Sigmoid colon (tissue), 7 donors: ENCODE results near the gene NEAT1. TPM values are rescaled to one million over a fixed set of nuclear protein-coding genes. Genes with fewer than 3 reads are reported as not detected.

Source experiments
- DNase-seq: peaks from one replicate; pipeline ENCODE4 v3.0.0-alpha.2; 2019
- H3K27ac ChIP-seq, 4 donors: fragments of 200-600 bp; sonication (generic); one replicate each; pipeline ENCODE4 v1.5.1; 2016 to 2019; ENCODE audit warnings: mild to moderate bottlenecking in 1 of 4
- H3K27me3 ChIP-seq, 3 donors: fragments of 200-600 bp; sonication (generic); one replicate each; pipeline ENCODE4 v1.5.1; 2019; ENCODE audit warnings: mild to moderate bottlenecking in 1 of 3
- H3K36me3 ChIP-seq, 4 donors: fragments of 200-600 bp; sonication (generic); one replicate each; pipeline ENCODE4 v1.5.1; 2016 to 2019
- H3K4me1 ChIP-seq, 4 donors: fragments of 200-600 bp; sonication (generic); one replicate each; pipeline ENCODE4 v1.5.1; 2017 to 2019
- H3K4me3 ChIP-seq, 4 donors: fragments of 200-600 bp; sonication (generic); one replicate each; pipeline ENCODE4 v1.5.1; 2017 to 2019; ENCODE audit warnings: mild to moderate bottlenecking in 2 of 4, moderate library complexity in 1 of 4
- H3K9me3 ChIP-seq, 4 donors: fragments of 200-600 bp in 3 of 4; sonication (generic) in 3 of 4; one replicate each; pipeline versions ENCODE4 v1.5.1 to v1.6.1; 2013 to 2019
- CTCF ChIP-seq, 4 experiments: fragments of 450-650 bp in 3 of 4; fragments of 200-600 bp in 1 of 4; IDR thresholded peaks; one replicate each; pipeline ENCODE4 v1.5.1; 2016 to 2019; ENCODE audit warnings: antibody characterized with exemption in 4 of 4, mild to moderate bottlenecking in 3 of 4, moderate library complexity in 2 of 4
- EP300 ChIP-seq, 4 donors: sonication (generic); formaldehyde crosslinking; IDR thresholded peaks; one replicate each; pipeline ENCODE4 v1.6.1; 2017; ENCODE audit warnings: antibody characterized with exemption in 4 of 4
- POLR2A ChIP-seq, 2 donors: fragments of 450-650 bp; IDR thresholded peaks; one replicate each; pipeline ENCODE4 v1.6.1; 2016; ENCODE audit warnings: antibody characterized with exemption in 2 of 2, mild to moderate bottlenecking in 2 of 2, moderate library complexity in 2 of 2
- POLR2AphosphoS5 ChIP-seq, 4 donors: sonication (generic); formaldehyde crosslinking; IDR thresholded peaks; one replicate each; pipeline ENCODE4 v1.6.1; 2017; ENCODE audit warnings: antibody characterized with exemption in 4 of 4
- WGBS, 2 donors: extraction: QIAGEN DNeasy Blood & Tissue Kit; methylation state at CpG; one replicate each; pipeline ENCODE4 v1.1.7; 2013; 5-methylcytosine and 5-hydroxymethylcytosine counted together
- intact Hi-C: fragments of 100-400 bp; cut with DNase I; formaldehyde crosslinking; loops from one replicate; pipeline ENCODE4 v1.15.1; 2023
- polyA plus RNA-seq, 3 donors: library from polyadenylated mRNA; stranded (reverse); fragments of 200-250 nt; gene quantifications; one replicate each; pipeline ENCODE4 v1.2.3, GENCODE V29; 2013
- small RNA-seq, 3 donors: library from RNA; depleted of rRNA; stranded (forward); fragments of <200 nt; gene quantifications; one replicate each; pipeline ENCODE3, GENCODE V24; 2016
- total RNA-seq, 4 donors: library from RNA; depleted of rRNA; stranded (reverse); fragments of >200 nt; gene quantifications; one replicate each; pipeline ENCODE4 v1.1.0, GENCODE V29; 2016
- donor health status: healthy with polysubstance abuse.
- donor health status: Bipolar disorder and iron deficiency.
- donor health status: healthy.

NEAT1 gene
- total and polyA plus RNA-seq, 7 donors: 26.8 to 587 (median 167) TPM

- Histone ChIP-seq H3K4me3 (peak overlapping the region in 2 of 4 donors; percentile 3 to 4), H3K4me1 (peaks cover 4 to 94% (median 93%) of the 10 kb centered on the region in 4 donors), H3K9me3 (no peaks in the 10 kb centered on the region), H3K36me3 (no peaks in the 10 kb centered on the region), H3K27me3 (no peaks in the 10 kb centered on the region), H3K27ac (peak overlapping the region; percentile 92 to 100 (median 97))
- intact Hi-C loops: no loop called here
- TF ChIP-seq POLR2AphosphoS5 (IDR thresholded peaks at IDR 0.05): peak; percentile 60 to 82 (median 78)
- no peak for TF ChIP-seq CTCF (IDR thresholded peaks at IDR 0.05)
- peak; percentile 39 to 65 for TF ChIP-seq POLR2A (IDR thresholded peaks at IDR 0.05)
- peak in 2 of 4 donors; percentile 35 to 64 for TF ChIP-seq EP300 (IDR thresholded peaks at IDR 0.05)
- DNase-seq: peak; percentile 97
- 27 to 42% methylated on average over 6 of the region's 6 CpGs for WGBS, 2 donors
Measured at GRCh38 chr11:65492637-65493366, 70.2 kb downstream of the NEAT1 start.

- WGBS, 2 donors: 52 to 64% methylated on average over 12 of the region's 12 CpGs
- no peaks in the 10 kb centered on the region for H3K9me3 ChIP-seq
Measured at GRCh38 chr11:65493367-65494176, 71.0 kb downstream of the NEAT1 start.

More at GRCh38 chr11:65493367-65494176, 71.0 kb downstream of the NEAT1 start:
- TF ChIP-seq EP300 (IDR thresholded peaks at IDR 0.05) (no peak), POLR2A (IDR thresholded peaks at IDR 0.05) (no peak), CTCF (IDR thresholded peaks at IDR 0.05) (no peak), POLR2AphosphoS5 (IDR thresholded peaks at IDR 0.05) (peak; percentile 46 to 77 (median 56))
- DNase-seq: peak; percentile 90
- Histone ChIP-seq H3K36me3 (no peaks in the 10 kb centered on the region), H3K4me1 (peaks cover 4 to 86% (median 85%) of the 10 kb centered on the region in 4 donors), H3K27me3 (no peaks in the 10 kb centered on the region), H3K4me3 (peak overlapping the region in 1 of 4 donors; percentile 4), H3K27ac (peak overlapping the region; percentile 92 to 100 (median 97))
- intact Hi-C loops: no loop called here

Small RNAs within 50 kb of the gene (small RNA-seq; reads per million reads assigned to genes)
- 0 reads per million in 3 donors for gene RF01684

Other genes starting within 250 kb of the NEAT1 start
- gene CAPN1, start 240.9 kb upstream of the NEAT1 start, total RNA-seq: 100 to 1,000 TPM in 3 of 4 donors, 10 to 100 TPM in 1; 84.5 to 193 (median 133) TPM
- 100 to 1,000 TPM; 156 to 245 (median 210) TPM for gene CAPN1, start 240.9 kb upstream of the NEAT1 start, polyA plus RNA-seq
- gene POLA2, start 160.8 kb upstream of the NEAT1 start, total RNA-seq: 1 to 10 TPM; 3.6 to 8.8 (median 4.8) TPM
- gene POLA2, start 160.8 kb upstream of the NEAT1 start, polyA plus RNA-seq: 10 to 100 TPM in 1 of 3 donors, 1 to 10 TPM in 2; 4.6 to 13.4 (median 5.4) TPM
- gene CDC42EP2, start 107.9 kb upstream of the NEAT1 start, total RNA-seq: 10 to 100 TPM; 11.0 to 29.1 (median 16.5) TPM
- gene CDC42EP2, start 107.9 kb upstream of the NEAT1 start, polyA plus RNA-seq: 10 to 100 TPM in 2 of 3 donors, 1 to 10 TPM in 1; 8.8 to 15.0 (median 11.4) TPM
- 10 to 100 TPM; 28.5 to 51.2 (median 40.5) TPM for gene DPF2, start 88.9 kb upstream of the NEAT1 start, total RNA-seq
- 10 to 100 TPM; 13.8 to 25.4 (median 14.1) TPM for gene DPF2, start 88.9 kb upstream of the NEAT1 start, polyA plus RNA-seq
- gene TIGD3, start 68.0 kb upstream of the NEAT1 start, total RNA-seq: under 1 TPM in 3 of 4 donors, not detected in 1; 0.14 to 0.36 (median 0.33) TPM
- gene TIGD3, start 68.0 kb upstream of the NEAT1 start, polyA plus RNA-seq: under 1 TPM in 2 of 3 donors, not detected in 1; 0.69 to 0.96 TPM
- 1 to 10 TPM; 2.5 to 8.9 (median 6.0) TPM for gene SLC25A45, start 40.2 kb upstream of the NEAT1 start, total RNA-seq
- 10 to 100 TPM in 1 of 3 donors, 1 to 10 TPM in 2; 1.2 to 12.8 (median 2.5) TPM for gene SLC25A45, start 40.2 kb upstream of the NEAT1 start, polyA plus RNA-seq
- gene FRMD8, start 36.2 kb upstream of the NEAT1 start, total RNA-seq: 10 to 100 TPM; 10.7 to 27.5 (median 15.6) TPM
- gene FRMD8, start 36.2 kb upstream of the NEAT1 start, polyA plus RNA-seq: 10 to 100 TPM; 21.6 to 29.0 (median 25.2) TPM
- gene MALAT1, start 76.2 kb downstream of the NEAT1 start, total RNA-seq: over 10,000 TPM; 10,511 to 32,672 (median 12,130) TPM
- 1,000 to 10,000 TPM in 1 of 3 donors, 100 to 1,000 TPM in 1, 1 to 10 TPM in 1; 6.6 to 1,968 (median 374) TPM for gene MALAT1, start 76.2 kb downstream of the NEAT1 start, polyA plus RNA-seq
- gene SCYL1, start 102.3 kb downstream of the NEAT1 start, total RNA-seq: 100 to 1,000 TPM in 1 of 4 donors, 10 to 100 TPM in 3; 67.1 to 100 (median 77.7) TPM
- gene SCYL1, start 102.3 kb downstream of the NEAT1 start, polyA plus RNA-seq: 10 to 100 TPM; 57.3 to 66.1 (median 61.7) TPM
- gene LTBP3, start 135.6 kb downstream of the NEAT1 start, total RNA-seq: 100 to 1,000 TPM in 2 of 4 donors, 10 to 100 TPM in 2; 79.6 to 268 (median 117) TPM
- 10 to 100 TPM in 1 of 3 donors, 1 to 10 TPM in 2; 3.9 to 34.0 (median 9.6) TPM for gene LTBP3, start 135.6 kb downstream of the NEAT1 start, polyA plus RNA-seq
- 10 to 100 TPM; 24.9 to 61.0 (median 58.5) TPM for gene ZNRD2, start 147.7 kb downstream of the NEAT1 start, total RNA-seq
- gene ZNRD2, start 147.7 kb downstream of the NEAT1 start, polyA plus RNA-seq: 10 to 100 TPM; 30.7 to 52.6 (median 36.6) TPM
- gene FAM89B, start 149.7 kb downstream of the NEAT1 start, total RNA-seq: 10 to 100 TPM; 61.2 to 96.7 (median 91.6) TPM
- 10 to 100 TPM; 34.0 to 63.3 (median 38.4) TPM for gene FAM89B, start 149.7 kb downstream of the NEAT1 start, polyA plus RNA-seq
- gene EHBP1L1, start 153.3 kb downstream of the NEAT1 start, total RNA-seq: 100 to 1,000 TPM; 148 to 366 (median 194) TPM
- gene EHBP1L1, start 153.3 kb downstream of the NEAT1 start, polyA plus RNA-seq: 10 to 100 TPM; 31.2 to 71.2 (median 71.2) TPM
- gene KCNK7, start 173.0 kb downstream of the NEAT1 start, total RNA-seq: under 1 TPM in 2 of 4 donors, not detected in 2; 0.54 to 0.71 TPM
- 1 to 10 TPM in 1 of 3 donors, not detected in 2; 1.4 TPM for gene KCNK7, start 173.0 kb downstream of the NEAT1 start, polyA plus RNA-seq
- 10 to 100 TPM; 18.5 to 52.1 (median 26.3) TPM for gene MAP3K11, start 191.4 kb downstream of the NEAT1 start, total RNA-seq
- gene MAP3K11, start 191.4 kb downstream of the NEAT1 start, polyA plus RNA-seq: 10 to 100 TPM; 48.6 to 71.2 (median 71.0) TPM
- gene PCNX3, start 193.0 kb downstream of the NEAT1 start, total RNA-seq: 10 to 100 TPM; 10.7 to 21.3 (median 14.3) TPM
- 10 to 100 TPM in 1 of 3 donors, 1 to 10 TPM in 2; 6.0 to 35.0 (median 6.6) TPM for gene PCNX3, start 193.0 kb downstream of the NEAT1 start, polyA plus RNA-seq
- gene SIPA1, start 215.3 kb downstream of the NEAT1 start, total RNA-seq: 10 to 100 TPM; 19.9 to 30.7 (median 28.2) TPM
- 10 to 100 TPM; 20.3 to 53.6 (median 34.8) TPM for gene SIPA1, start 215.3 kb downstream of the NEAT1 start, polyA plus RNA-seq
- 10 to 100 TPM; 36.4 to 62.6 (median 46.9) TPM for gene RELA, start 240.1 kb downstream of the NEAT1 start, total RNA-seq
- gene RELA, start 240.1 kb downstream of the NEAT1 start, polyA plus RNA-seq: 10 to 100 TPM; 33.6 to 45.6 (median 37.5) TPM